GM13977 (cell line): ENCODE results near the gene FAM167B.

Experiments
- DNase-seq: peaks from one replicate; pipeline ENCODE4 v3.0.0; 2012; ENCODE audit warnings: low spot score
- CTCF ChIP-seq: IDR thresholded peaks from 2 replicates; pipeline ENCODE4 v1.5.1; 2012; ENCODE audit warnings: mild to moderate bottlenecking, control low read depth; ENCODE audit not compliant: insufficient read depth; ENCODE audit errors: extremely low read depth, missing control alignments
- in situ Hi-C: fragments of 300-500 bp; cut with MboI; formaldehyde crosslinking; loops from one replicate; pipeline ENCODE4 v1.12.0; 2022; ENCODE audit warnings: low sequenced_read_pairs, low pct_unique_long_range_greater_than_20kb, mixed read lengths, inconsistent platforms; ENCODE audit not compliant: unreplicated experiment

The FAM167B gene

GRCh38 chr1:32201011-32201855, 45.8 kb upstream of the FAM167B start:
- in situ Hi-C loops, result loop anchor here (25.0 kb wide), 1 partner anchor 211 kb away; no protein-coding TSS in a partner anchor
- TF ChIP-seq CTCF, result peak; percentile 20
- DNase-seq, result peak; percentile 82

GRCh38 chr1:32204943-32205361, 42.1 kb upstream of the FAM167B start:
- TF ChIP-seq CTCF, result no peak
- DNase-seq, result no peak
- in situ Hi-C loops, result loop anchor here (25.0 kb wide), 1 partner anchor 207 kb away; no protein-coding TSS in a partner anchor

GRCh38 chr1:32205401-32206370, 41.3 kb upstream of the FAM167B start, which contains the start of gene IQCC:
Gene IQCC (plus strand): TSS chr1:32205671. CDS start chr1:32205682, 11 bp downstream.
- in situ Hi-C loops, result loop anchor here (25.0 kb wide), 1 partner anchor 207 kb away; no protein-coding TSS in a partner anchor
- peak; percentile 91 for DNase-seq
- peak; percentile 10 for TF ChIP-seq CTCF

- TF ChIP-seq CTCF, result no peak
- no peak for DNase-seq
- in situ Hi-C loops, result loop anchor here (25.0 kb wide), 1 partner anchor 204 kb away; no protein-coding TSS in a partner anchor
Measured at GRCh38 chr1:32208469-32208868, 38.6 kb upstream of the FAM167B start.

GRCh38 chr1:32208891-32209328, 38.1 kb upstream of the FAM167B start, which contains the start of gene DCDC2B:
Gene DCDC2B (plus strand): TSS chr1:32209089. CDS start chr1:32209094, 5 bp downstream.
- DNase-seq, result no peak
- in situ Hi-C loops, result loop anchor here (25.0 kb wide), 1 partner anchor 203 kb away; no protein-coding TSS in a partner anchor
- TF ChIP-seq CTCF, result no peak
